Sigmoid colon (tissue), 7 donors: ENCODE data around the gene SLFN13. TPM values are rescaled to one million over a fixed set of nuclear protein-coding genes. Genes with fewer than 3 reads are reported as not detected.
"Not testable (repeated sequence)": the region's sequence is repeated elsewhere in the genome, so short reads cannot be mapped to it uniquely, and the experiment has no call there.

Experiments used
- DNase-seq: peaks from one replicate; pipeline ENCODE4 v3.0.0-alpha.2; 2019
- H3K27ac ChIP-seq, 4 donors: fragments of 200-600 bp; sonication (generic); one replicate each; pipeline ENCODE4 v1.5.1; 2016 to 2019; ENCODE audit warnings: mild to moderate bottlenecking in 1 of 4
- H3K27me3 ChIP-seq, 3 donors: fragments of 200-600 bp; sonication (generic); one replicate each; pipeline ENCODE4 v1.5.1; 2019; ENCODE audit warnings: mild to moderate bottlenecking in 1 of 3
- H3K36me3 ChIP-seq, 4 donors: fragments of 200-600 bp; sonication (generic); one replicate each; pipeline ENCODE4 v1.5.1; 2016 to 2019
- H3K4me1 ChIP-seq, 4 donors: fragments of 200-600 bp; sonication (generic); one replicate each; pipeline ENCODE4 v1.5.1; 2017 to 2019
- H3K4me3 ChIP-seq, 4 donors: fragments of 200-600 bp; sonication (generic); one replicate each; pipeline ENCODE4 v1.5.1; 2017 to 2019; ENCODE audit warnings: mild to moderate bottlenecking in 2 of 4, moderate library complexity in 1 of 4
- H3K9me3 ChIP-seq, 4 donors: fragments of 200-600 bp in 3 of 4; sonication (generic) in 3 of 4; one replicate each; pipeline versions ENCODE4 v1.5.1 to v1.6.1; 2013 to 2019
- CTCF ChIP-seq, 4 experiments: fragments of 450-650 bp in 3 of 4; fragments of 200-600 bp in 1 of 4; IDR thresholded peaks; one replicate each; pipeline ENCODE4 v1.5.1; 2016 to 2019; ENCODE audit warnings: antibody characterized with exemption in 4 of 4, mild to moderate bottlenecking in 3 of 4, moderate library complexity in 2 of 4
- EP300 ChIP-seq, 4 donors: sonication (generic); formaldehyde crosslinking; IDR thresholded peaks; one replicate each; pipeline ENCODE4 v1.6.1; 2017; ENCODE audit warnings: antibody characterized with exemption in 4 of 4
- POLR2A ChIP-seq, 2 donors: fragments of 450-650 bp; IDR thresholded peaks; one replicate each; pipeline ENCODE4 v1.6.1; 2016; ENCODE audit warnings: antibody characterized with exemption in 2 of 2, mild to moderate bottlenecking in 2 of 2, moderate library complexity in 2 of 2
- POLR2AphosphoS5 ChIP-seq, 4 donors: sonication (generic); formaldehyde crosslinking; IDR thresholded peaks; one replicate each; pipeline ENCODE4 v1.6.1; 2017; ENCODE audit warnings: antibody characterized with exemption in 4 of 4
- WGBS, 2 donors: extraction: QIAGEN DNeasy Blood & Tissue Kit; methylation state at CpG; one replicate each; pipeline ENCODE4 v1.1.7; 2013; 5-methylcytosine and 5-hydroxymethylcytosine counted together
- intact Hi-C: fragments of 100-400 bp; cut with DNase I; formaldehyde crosslinking; loops from one replicate; pipeline ENCODE4 v1.15.1; 2023
- polyA plus RNA-seq, 3 donors: library from polyadenylated mRNA; stranded (reverse); fragments of 200-250 nt; gene quantifications; one replicate each; pipeline ENCODE4 v1.2.3, GENCODE V29; 2013
- total RNA-seq, 4 donors: library from RNA; depleted of rRNA; stranded (reverse); fragments of >200 nt; gene quantifications; one replicate each; pipeline ENCODE4 v1.1.0, GENCODE V29; 2016
- donor health status: healthy with polysubstance abuse.
- donor health status: Bipolar disorder and iron deficiency.
- donor health status: healthy.

The SLFN13 gene
- total and polyA plus RNA-seq, 7 donors, result 0.23 to 19.9 (median 11.1) TPM

GRCh38 chr17:35477248-35477647, 28.7 kb upstream of the SLFN13 start:
- Histone ChIP-seq H3K36me3 (no peaks in the 10 kb centered on the region), H3K4me3 (no peak overlapping the region), H3K9me3 (no peaks in the 10 kb centered on the region), H3K27me3 (peaks cover 0 to 22% (median 0%) of the 10 kb centered on the region in 3 donors), H3K27ac (no peak overlapping the region), H3K4me1 (no peaks in the 10 kb centered on the region)
- DNase-seq, result no peak
- TF ChIP-seq CTCF (IDR thresholded peaks at IDR 0.05) (no peak), EP300 (IDR thresholded peaks at IDR 0.05) (no peak), POLR2AphosphoS5 (IDR thresholded peaks at IDR 0.05) (no peak), POLR2A (IDR thresholded peaks at IDR 0.05) (no peak)
- 61 to 75% methylated on average over 5 of the region's 5 CpGs for WGBS, 2 donors
- intact Hi-C loops, result no loop called here

DNA sequence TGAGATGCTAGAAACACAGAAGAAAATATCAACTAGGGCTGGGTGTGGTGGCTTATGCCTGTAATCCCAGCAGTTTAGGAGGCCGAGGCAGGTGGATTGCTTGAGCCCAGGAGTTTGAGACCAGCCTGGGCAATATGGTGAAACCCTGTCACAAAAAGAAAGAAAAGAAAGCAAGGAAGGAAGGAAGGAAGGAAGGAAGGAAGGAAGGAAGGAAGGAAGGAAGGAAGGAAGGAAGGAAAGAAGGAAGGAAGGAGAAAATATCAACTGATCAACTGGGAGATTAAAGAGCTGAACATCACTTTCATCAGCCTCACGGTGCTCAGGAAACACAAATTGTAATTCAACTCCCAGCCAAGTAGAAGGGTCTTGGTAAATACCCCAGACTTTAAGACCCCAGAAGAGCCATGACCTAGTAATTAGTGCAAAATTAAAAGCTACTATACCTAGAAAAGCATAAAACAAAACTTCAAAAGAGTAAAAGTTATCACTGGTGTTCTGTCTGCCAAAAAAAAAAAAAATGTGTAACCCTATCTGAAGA, 27.8 kb upstream of the SLFN13 start:
- TF ChIP-seq POLR2AphosphoS5 (IDR thresholded peaks at IDR 0.05) (no peak), POLR2A (IDR thresholded peaks at IDR 0.05) (no peak), CTCF (IDR thresholded peaks at IDR 0.05) (no peak), EP300 (IDR thresholded peaks at IDR 0.05) (no peak)
- intact Hi-C loops, result no loop called here
- H3K4me1 ChIP-seq, result no peaks in the 10 kb centered on the region
- no peak overlapping the region for H3K4me3 ChIP-seq
- H3K27me3 ChIP-seq, result peaks cover 0 to 20% (median 0%) of the 10 kb centered on the region in 3 donors
- no peak for DNase-seq
- H3K36me3 ChIP-seq, result no peaks in the 10 kb centered on the region
- H3K27ac ChIP-seq, result no peak overlapping the region
- no peaks in the 10 kb centered on the region for H3K9me3 ChIP-seq
- WGBS, 2 donors, result 61 to 75% methylated on average over 2 of the region's 2 CpGs

GRCh38 chr17:35468475-35468874, 19.9 kb upstream of the SLFN13 start:
- 84 to 89% methylated on average over 4 of the region's 4 CpGs for WGBS, 2 donors
- Histone ChIP-seq H3K36me3 (no peaks in the 10 kb centered on the region), H3K27ac (no peak overlapping the region), H3K4me3 (no peak overlapping the region), H3K4me1 (no peaks in the 10 kb centered on the region), H3K27me3 (peaks cover 0 to 15% (median 1%) of the 10 kb centered on the region in 3 donors), H3K9me3 (no peaks in the 10 kb centered on the region)
- intact Hi-C loops, result no loop called here
- DNase-seq, result no peak
- TF ChIP-seq POLR2AphosphoS5 (IDR thresholded peaks at IDR 0.05) (no peak), EP300 (IDR thresholded peaks at IDR 0.05) (no peak), CTCF (IDR thresholded peaks at IDR 0.05) (no peak), POLR2A (IDR thresholded peaks at IDR 0.05) (no peak)

- Histone ChIP-seq H3K4me3 (no peak overlapping the region), H3K9me3 (no peaks in the 10 kb centered on the region), H3K27ac (no peak overlapping the region), H3K36me3 (no peaks in the 10 kb centered on the region), H3K4me1 (no peaks in the 10 kb centered on the region), H3K27me3 (peaks cover 4 to 22% (median 8%) of the 10 kb centered on the region in 3 donors)
- DNase-seq, result no peak
- WGBS, 2 donors, result 67 to 68% methylated on average over 4 of the region's 4 CpGs
- intact Hi-C loops, result no loop called here
- TF ChIP-seq POLR2A (IDR thresholded peaks at IDR 0.05) (no peak), CTCF (IDR thresholded peaks at IDR 0.05) (no peak), EP300 (IDR thresholded peaks at IDR 0.05) (no peak), POLR2AphosphoS5 (IDR thresholded peaks at IDR 0.05) (no peak)
These were observed 19.3 kb upstream of the SLFN13 start for GRCh38 chr17:35467824-35468223.

- TF ChIP-seq EP300 (IDR thresholded peaks at IDR 0.05), result no peak
- TF ChIP-seq CTCF (IDR thresholded peaks at IDR 0.05), result no peak
- H3K27ac ChIP-seq, result no peak overlapping the region
- DNase-seq, result no peak
- peaks cover 4 to 57% (median 40%) of the 10 kb centered on the region in 3 donors for H3K27me3 ChIP-seq
- H3K9me3 ChIP-seq, result no peaks in the 10 kb centered on the region
- peak overlapping the region in 3 of 4 donors; percentile 15 to 36 (median 34) for H3K4me3 ChIP-seq
- 3% methylated on average over 44 of the region's 44 CpGs for WGBS, 2 donors
- no peaks in the 10 kb centered on the region for H3K36me3 ChIP-seq
- peaks cover 0 to 6% (median 3%) of the 10 kb centered on the region in 4 donors for H3K4me1 ChIP-seq
- intact Hi-C loops, result no loop called here
These were observed 11.8 kb upstream of the SLFN13 start for GRCh38 chr17:35460354-35460851.

DNA sequence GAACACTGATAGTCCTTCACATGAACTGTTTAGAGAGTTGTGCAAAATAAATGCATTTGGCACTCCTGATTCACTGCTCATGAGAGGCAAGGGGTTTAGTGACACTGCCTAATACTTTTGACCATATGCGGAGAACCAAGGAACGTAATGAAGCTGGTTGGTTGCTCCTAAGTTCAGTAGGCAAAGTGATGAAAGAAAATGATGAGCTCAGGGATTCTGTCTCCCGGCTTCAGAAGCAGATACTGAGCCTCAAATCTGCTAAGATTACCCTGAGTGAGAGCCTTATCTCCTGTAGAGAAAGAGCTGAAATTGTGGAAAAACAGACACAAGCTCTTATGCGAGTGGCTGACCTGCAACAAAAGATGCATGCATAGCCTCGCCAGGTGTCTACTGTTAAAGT, 5.5 kb upstream of the SLFN13 start:
- H3K36me3 ChIP-seq, H3K9me3 ChIP-seq, DNase-seq, H3K4me1 ChIP-seq, H3K4me3 ChIP-seq, H3K27ac ChIP-seq, intact Hi-C loops: not testable (repeated sequence)
- WGBS, 2 donors, result 90 to 93% methylated on average over 5 of the region's 5 CpGs
- peaks cover 0 to 13% (median 5%) of the 10 kb centered on the region in 3 donors for H3K27me3 ChIP-seq
